HepG2 (cell line): ENCODE measurements around the gene POLR2M.

ENCODE experiments used
- CTCF ChIP-seq: sonication (generic); formaldehyde crosslinking; IDR thresholded peaks from 2 replicates; pipeline ENCODE4 v1.5.0; 2020; ENCODE audit warnings: mild to moderate bottlenecking, missing genetic modification reagents, moderate library complexity
- ELF1 ChIP-seq: sonication (generic); formaldehyde crosslinking; IDR thresholded peaks from 2 replicates; pipeline ENCODE4 v1.4.0; 2020; ENCODE audit warnings: missing genetic modification reagents
- GATA4 ChIP-seq: sonication (generic); IDR thresholded peaks from 2 replicates; pipeline ENCODE4 v1.6.1; 2016; ENCODE audit warnings: antibody characterized with exemption, low read depth, borderline replicate concordance
- MAFG ChIP-seq: sonication (generic); formaldehyde crosslinking; IDR thresholded peaks from 2 replicates; pipeline ENCODE4 v1.5.1; 2020; ENCODE audit warnings: mild to moderate bottlenecking, missing genetic modification reagents
- NFE2L2 ChIP-seq: fragments of 150-350 bp; IDR thresholded peaks from 2 replicates; pipeline ENCODE4 v1.6.1; 2014; ENCODE audit warnings: low read length
- ZBTB7A ChIP-seq: sonication (generic); formaldehyde crosslinking; IDR thresholded peaks from 2 replicates; pipeline ENCODE4 v1.8.0; 2022; ENCODE audit warnings: mild to moderate bottlenecking, missing genetic modification reagents
- ZNF530 ChIP-seq: sonication (generic); formaldehyde crosslinking; IDR thresholded peaks from 2 replicates; pipeline ENCODE4 v1.5.0; 2020; ENCODE audit warnings: low read depth, mild to moderate bottlenecking, missing genetic modification reagents

- TF ChIP-seq ELF1 (CRISPR knock-in tag) (no peak), MAFG (CRISPR knock-in tag) (no peak), GATA4 (no peak), CTCF (CRISPR knock-in tag) (no peak), NFE2L2 (no peak), ZNF530 (CRISPR knock-in tag) (no peak), ZBTB7A (no peak)
Observed at GRCh38 chr15:57741089-57741488, 34.6 kb downstream of the POLR2M start.
